HEK293 (cell line): ENCODE measurements around the gene ZFC3H1.

Experiments
- CTCF ChIA-PET: fragments of 350-600 bp; formaldehyde crosslinking; extraction: SDS; loops from one replicate; lab custom pipeline; 2021; ENCODE audit warnings: antibody characterized with exemption; lab: Yijun Ruan, JAX
- POLR2A ChIA-PET: fragments of 300-600 bp; formaldehyde crosslinking; extraction: SDS; loops from one replicate; lab custom pipeline; 2020; ENCODE audit warnings: antibody characterized with exemption, inconsistent platforms; lab: Yijun Ruan, JAX
- H3K27ac ChIP-seq: fragments of 200-500 bp; sonication (Bioruptor generic); 2 replicates; pipeline ENCODE4 v1.5.1; 2014; ENCODE audit warnings: low read depth, low read length, control low read depth, inconsistent platforms; ENCODE audit errors: extremely low read depth
- H3K36me3 ChIP-seq, 2 experiments: fragments of 200-500 bp in 1 of 2; sonication (Bioruptor generic) in 1 of 2; 1 replicate in 1 of 2; 2 replicates in 1 of 2; pipeline ENCODE4 v1.5.1; 2014 to 2017; ENCODE audit warnings: inconsistent platforms in 2 of 2, low read length in 2 of 2; ENCODE audit not compliant: control insufficient read depth in 2 of 2, insufficient read depth in 1 of 2
- H3K4me1 ChIP-seq: fragments of 200-500 bp; sonication (Bioruptor generic); 2 replicates; pipeline ENCODE4 v1.5.1; 2014; ENCODE audit warnings: mild to moderate bottlenecking, low read length, inconsistent platforms; ENCODE audit not compliant: control insufficient read depth, insufficient read depth
- H3K4me3 ChIP-seq: 2 replicates; pipeline ENCODE4 v1.5.1; 2011; ENCODE audit warnings: low read depth, mild to moderate bottlenecking, control low read depth, low read length, moderate library complexity
- H3K9me3 ChIP-seq: fragments of 200-500 bp; sonication (Bioruptor generic); 2 replicates; pipeline ENCODE4 v1.5.1; 2014; ENCODE audit warnings: low read depth, low read length, inconsistent platforms; ENCODE audit not compliant: control insufficient read depth, insufficient read depth
- HOXA7 ChIP-seq: sonication (generic); formaldehyde crosslinking; IDR thresholded peaks from 2 replicates; pipeline ENCODE4 v1.8.1; 2022; ENCODE audit warnings: missing genetic modification reagents, borderline replicate concordance
- IKZF3 ChIP-seq: fragments of 450-650 bp; IDR thresholded peaks from 2 replicates; pipeline ENCODE4 v1.5.0; 2018; ENCODE audit warnings: missing biosample characterization, mild to moderate bottlenecking, missing genetic modification characterization, moderate library complexity
- KLF8 ChIP-seq: fragments of 450-650 bp; formaldehyde crosslinking; IDR thresholded peaks from 2 replicates; pipeline ENCODE4 v1.5.1; 2016; ENCODE audit warnings: missing biosample characterization, missing genetic modification characterization
- SP7 ChIP-seq: fragments of 450-650 bp; formaldehyde crosslinking; IDR thresholded peaks from 2 replicates; pipeline ENCODE4 v1.5.1; 2016; ENCODE audit warnings: missing biosample characterization, missing genetic modification characterization
- YY2 ChIP-seq: fragments of 450-650 bp; formaldehyde crosslinking; IDR thresholded peaks from 2 replicates; pipeline ENCODE4 v1.5.1; 2016; ENCODE audit warnings: missing biosample characterization, missing genetic modification characterization
- ZNF341 ChIP-seq: fragments of 450-650 bp; formaldehyde crosslinking; IDR thresholded peaks from 2 replicates; pipeline ENCODE4; 2016; ENCODE audit warnings: low read depth, missing biosample characterization, missing genetic modification characterization
- ZNF530 ChIP-seq: fragments of 450-650 bp; formaldehyde crosslinking; IDR thresholded peaks from 2 replicates; pipeline ENCODE4 v1.5.1; 2016; ENCODE audit warnings: low read depth, missing biosample characterization, missing genetic modification characterization
- ZNF596 ChIP-seq: fragments of 450-650 bp; IDR thresholded peaks from 2 replicates; pipeline ENCODE4 v1.5.0; 2018; ENCODE audit warnings: missing biosample characterization, mild to moderate bottlenecking, missing genetic modification characterization, moderate library complexity
- ZNF768 ChIP-seq: fragments of 450-650 bp; formaldehyde crosslinking; IDR thresholded peaks from 2 replicates; pipeline ENCODE4 v1.5.1; 2018; ENCODE audit warnings: missing biosample characterization, mild to moderate bottlenecking, missing genetic modification characterization
- TF ChIP-seq, protein P1 (sequence below): fragments of 450-650 bp; formaldehyde crosslinking; IDR thresholded peaks from 2 replicates; pipeline ENCODE4 v1.5.1; 2016; ENCODE audit warnings: missing biosample characterization, missing genetic modification characterization
- TF ChIP-seq, protein P2 (sequence below): fragments of 450-650 bp; formaldehyde crosslinking; IDR thresholded peaks from 2 replicates; pipeline ENCODE4 v1.5.1; 2017; ENCODE audit warnings: missing biosample characterization, missing genetic modification characterization
- TF ChIP-seq, protein P3 (sequence below): fragments of 450-650 bp; formaldehyde crosslinking; IDR thresholded peaks from 2 replicates; pipeline ENCODE4 v1.5.1; 2017; ENCODE audit warnings: missing biosample characterization, missing genetic modification characterization
- TF ChIP-seq, protein P4 (sequence below): fragments of 450-650 bp; formaldehyde crosslinking; IDR thresholded peaks from 2 replicates; pipeline ENCODE4 v1.5.1; 2016; ENCODE audit warnings: missing biosample characterization, missing genetic modification characterization
- TF ChIP-seq, protein P5 (sequence below): fragments of 450-650 bp; formaldehyde crosslinking; IDR thresholded peaks from 2 replicates; pipeline ENCODE4 v1.5.1; 2016; ENCODE audit warnings: missing biosample characterization, missing genetic modification characterization
- TF ChIP-seq, protein P6 (sequence below): fragments of 450-650 bp; formaldehyde crosslinking; IDR thresholded peaks from 2 replicates; pipeline ENCODE4 v1.5.1; 2016; ENCODE audit warnings: missing biosample characterization, missing genetic modification characterization
- TF ChIP-seq, protein P7 (sequence below): fragments of 450-650 bp; formaldehyde crosslinking; IDR thresholded peaks from 2 replicates; pipeline ENCODE4 v1.5.1; 2016; ENCODE audit warnings: missing biosample characterization, missing genetic modification characterization

Gene ZFC3H1

DNA sequence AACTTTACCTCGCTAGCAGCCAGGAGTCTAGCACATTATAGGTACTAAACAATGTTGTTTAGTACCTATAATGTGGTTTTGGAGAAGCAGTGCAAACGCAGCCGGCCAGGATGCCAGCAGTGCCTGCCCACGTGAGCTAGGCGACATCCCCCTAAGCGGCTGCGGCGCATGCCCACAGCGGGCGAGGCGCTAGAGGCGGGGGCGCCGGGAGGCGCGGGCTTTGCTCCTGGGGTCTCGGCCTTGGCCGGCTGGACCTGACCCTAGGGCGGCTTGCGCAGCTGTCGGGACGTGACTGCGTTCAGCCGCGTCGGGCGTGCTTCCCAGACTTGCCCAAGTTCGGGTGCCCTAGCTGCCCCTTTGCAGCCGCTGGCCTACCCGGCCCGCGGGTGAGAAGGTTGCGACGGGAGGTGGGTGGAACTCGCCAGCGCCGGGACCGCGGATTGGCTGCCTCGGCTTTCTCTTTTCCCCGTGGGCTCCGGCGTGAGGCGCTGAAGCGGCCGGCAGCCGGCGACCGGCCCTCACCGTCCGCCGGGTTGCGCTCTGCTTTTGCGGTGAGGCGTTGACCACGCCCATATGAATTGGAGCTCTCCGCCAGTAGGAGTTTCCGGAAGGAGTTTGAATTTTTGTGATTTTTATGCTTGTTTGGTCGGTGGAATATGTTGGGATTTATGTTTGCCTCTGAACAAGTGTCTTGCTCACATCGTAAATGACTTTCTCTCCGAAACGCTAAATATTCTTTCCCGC, 22.4 kb upstream of the ZFC3H1 start, which contains the start of gene TMEM19 (continued):
- TF ChIP-seq, protein P1, sequence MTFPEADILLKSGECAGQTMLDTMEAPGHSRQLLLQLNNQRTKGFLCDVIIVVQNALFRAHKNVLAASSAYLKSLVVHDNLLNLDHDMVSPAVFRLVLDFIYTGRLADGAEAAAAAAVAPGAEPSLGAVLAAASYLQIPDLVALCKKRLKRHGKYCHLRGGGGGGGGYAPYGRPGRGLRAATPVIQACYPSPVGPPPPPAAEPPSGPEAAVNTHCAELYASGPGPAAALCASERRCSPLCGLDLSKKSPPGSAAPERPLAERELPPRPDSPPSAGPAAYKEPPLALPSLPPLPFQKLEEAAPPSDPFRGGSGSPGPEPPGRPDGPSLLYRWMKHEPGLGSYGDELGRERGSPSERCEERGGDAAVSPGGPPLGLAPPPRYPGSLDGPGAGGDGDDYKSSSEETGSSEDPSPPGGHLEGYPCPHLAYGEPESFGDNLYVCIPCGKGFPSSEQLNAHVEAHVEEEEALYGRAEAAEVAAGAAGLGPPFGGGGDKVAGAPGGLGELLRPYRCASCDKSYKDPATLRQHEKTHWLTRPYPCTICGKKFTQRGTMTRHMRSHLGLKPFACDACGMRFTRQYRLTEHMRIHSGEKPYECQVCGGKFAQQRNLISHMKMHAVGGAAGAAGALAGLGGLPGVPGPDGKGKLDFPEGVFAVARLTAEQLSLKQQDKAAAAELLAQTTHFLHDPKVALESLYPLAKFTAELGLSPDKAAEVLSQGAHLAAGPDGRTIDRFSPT, result peak; percentile 99
- TF ChIP-seq, protein P2, sequence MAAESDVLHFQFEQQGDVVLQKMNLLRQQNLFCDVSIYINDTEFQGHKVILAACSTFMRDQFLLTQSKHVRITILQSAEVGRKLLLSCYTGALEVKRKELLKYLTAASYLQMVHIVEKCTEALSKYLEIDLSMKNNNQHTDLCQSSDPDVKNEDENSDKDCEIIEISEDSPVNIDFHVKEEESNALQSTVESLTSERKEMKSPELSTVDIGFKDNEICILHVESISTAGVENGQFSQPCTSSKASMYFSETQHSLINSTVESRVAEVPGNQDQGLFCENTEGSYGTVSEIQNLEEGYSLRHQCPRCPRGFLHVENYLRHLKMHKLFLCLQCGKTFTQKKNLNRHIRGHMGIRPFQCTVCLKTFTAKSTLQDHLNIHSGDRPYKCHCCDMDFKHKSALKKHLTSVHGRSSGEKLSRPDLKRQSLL (tag by site-specific recombination), result peak; percentile 64; the same call in 1 of the 2 replicates
- TF ChIP-seq, protein P3, sequence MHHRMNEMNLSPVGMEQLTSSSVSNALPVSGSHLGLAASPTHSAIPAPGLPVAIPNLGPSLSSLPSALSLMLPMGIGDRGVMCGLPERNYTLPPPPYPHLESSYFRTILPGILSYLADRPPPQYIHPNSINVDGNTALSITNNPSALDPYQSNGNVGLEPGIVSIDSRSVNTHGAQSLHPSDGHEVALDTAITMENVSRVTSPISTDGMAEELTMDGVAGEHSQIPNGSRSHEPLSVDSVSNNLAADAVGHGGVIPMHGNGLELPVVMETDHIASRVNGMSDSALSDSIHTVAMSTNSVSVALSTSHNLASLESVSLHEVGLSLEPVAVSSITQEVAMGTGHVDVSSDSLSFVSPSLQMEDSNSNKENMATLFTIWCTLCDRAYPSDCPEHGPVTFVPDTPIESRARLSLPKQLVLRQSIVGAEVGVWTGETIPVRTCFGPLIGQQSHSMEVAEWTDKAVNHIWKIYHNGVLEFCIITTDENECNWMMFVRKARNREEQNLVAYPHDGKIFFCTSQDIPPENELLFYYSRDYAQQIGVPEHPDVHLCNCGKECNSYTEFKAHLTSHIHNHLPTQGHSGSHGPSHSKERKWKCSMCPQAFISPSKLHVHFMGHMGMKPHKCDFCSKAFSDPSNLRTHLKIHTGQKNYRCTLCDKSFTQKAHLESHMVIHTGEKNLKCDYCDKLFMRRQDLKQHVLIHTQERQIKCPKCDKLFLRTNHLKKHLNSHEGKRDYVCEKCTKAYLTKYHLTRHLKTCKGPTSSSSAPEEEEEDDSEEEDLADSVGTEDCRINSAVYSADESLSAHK (tag by site-specific recombination), result 0 out of 2 replicates have a peak, but pooled peaks have one; percentile 24
- TF ChIP-seq, protein P4, sequence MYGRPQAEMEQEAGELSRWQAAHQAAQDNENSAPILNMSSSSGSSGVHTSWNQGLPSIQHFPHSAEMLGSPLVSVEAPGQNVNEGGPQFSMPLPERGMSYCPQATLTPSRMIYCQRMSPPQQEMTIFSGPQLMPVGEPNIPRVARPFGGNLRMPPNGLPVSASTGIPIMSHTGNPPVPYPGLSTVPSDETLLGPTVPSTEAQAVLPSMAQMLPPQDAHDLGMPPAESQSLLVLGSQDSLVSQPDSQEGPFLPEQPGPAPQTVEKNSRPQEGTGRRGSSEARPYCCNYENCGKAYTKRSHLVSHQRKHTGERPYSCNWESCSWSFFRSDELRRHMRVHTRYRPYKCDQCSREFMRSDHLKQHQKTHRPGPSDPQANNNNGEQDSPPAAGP (tag by site-specific recombination), result peak; percentile 44; the same call in 1 of the 2 replicates
- TF ChIP-seq, protein P5, sequence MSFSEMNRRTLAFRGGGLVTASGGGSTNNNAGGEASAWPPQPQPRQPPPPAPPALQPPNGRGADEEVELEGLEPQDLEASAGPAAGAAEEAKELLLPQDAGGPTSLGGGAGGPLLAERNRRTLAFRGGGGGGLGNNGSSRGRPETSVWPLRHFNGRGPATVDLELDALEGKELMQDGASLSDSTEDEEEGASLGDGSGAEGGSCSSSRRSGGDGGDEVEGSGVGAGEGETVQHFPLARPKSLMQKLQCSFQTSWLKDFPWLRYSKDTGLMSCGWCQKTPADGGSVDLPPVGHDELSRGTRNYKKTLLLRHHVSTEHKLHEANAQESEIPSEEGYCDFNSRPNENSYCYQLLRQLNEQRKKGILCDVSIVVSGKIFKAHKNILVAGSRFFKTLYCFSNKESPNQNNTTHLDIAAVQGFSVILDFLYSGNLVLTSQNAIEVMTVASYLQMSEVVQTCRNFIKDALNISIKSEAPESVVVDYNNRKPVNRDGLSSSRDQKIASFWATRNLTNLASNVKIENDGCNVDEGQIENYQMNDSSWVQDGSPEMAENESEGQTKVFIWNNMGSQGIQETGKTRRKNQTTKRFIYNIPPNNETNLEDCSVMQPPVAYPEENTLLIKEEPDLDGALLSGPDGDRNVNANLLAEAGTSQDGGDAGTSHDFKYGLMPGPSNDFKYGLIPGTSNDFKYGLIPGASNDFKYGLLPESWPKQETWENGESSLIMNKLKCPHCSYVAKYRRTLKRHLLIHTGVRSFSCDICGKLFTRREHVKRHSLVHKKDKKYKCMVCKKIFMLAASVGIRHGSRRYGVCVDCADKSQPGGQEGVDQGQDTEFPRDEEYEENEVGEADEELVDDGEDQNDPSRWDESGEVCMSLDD, result 0 out of 2 replicates have a peak, but pooled peaks have one; percentile 9

DNA sequence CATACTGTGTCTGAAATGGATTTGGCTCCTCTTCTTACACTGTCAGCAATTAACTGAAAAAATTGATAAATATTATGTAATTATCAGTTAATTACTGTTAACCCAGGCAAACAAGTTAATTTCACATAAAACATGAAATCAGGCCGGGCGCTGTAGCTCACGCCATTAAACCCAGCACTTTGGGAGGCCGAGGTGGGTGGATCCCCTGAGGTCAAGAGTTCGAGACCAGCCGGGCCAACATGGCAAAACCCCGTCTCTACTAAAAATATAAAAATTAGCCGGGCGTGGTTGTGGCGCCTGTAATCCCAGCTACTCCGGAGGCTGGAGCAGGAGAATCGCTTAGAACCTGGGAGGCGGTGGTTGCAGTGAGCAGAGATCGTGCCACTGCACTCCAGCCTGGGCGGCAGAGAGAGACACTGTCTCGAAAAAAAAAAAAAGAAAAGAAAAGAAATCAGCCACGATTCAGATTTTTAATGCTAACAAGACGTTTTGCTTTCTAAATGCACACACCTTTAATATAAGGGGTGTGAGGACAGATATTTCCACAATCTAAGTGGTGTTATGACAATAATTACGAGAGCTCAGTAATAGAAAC, 21.8 kb upstream of the ZFC3H1 start:
- Histone ChIP-seq H3K27ac (peak overlapping the region; percentile 83; the same call in 1 of the 2 replicates), H3K9me3 (no peaks in the 10 kb centered on the region), H3K36me3 (peaks cover 2 to 5% of the 10 kb centered on the region in 2 experiments; a peak in 2 of 3 replicates), H3K4me3 (peak overlapping the region; percentile 97), H3K4me1 (no peaks in the 10 kb centered on the region)
- ChIA-PET CTCF (interaction anchor here (0.8 to 4.1 kb wide), 5 partner anchors 10 to 332 kb away, joined by 3 to 17 read pairs (median 3); no protein-coding TSS in a partner anchor), POLR2A (interaction anchor here (1.3 to 5.1 kb wide), 10 partner anchors 8 to 69 kb away, joined by 4 to 90 read pairs (median 8); partner anchors contain the start of genes RAB21, THAP2 and ZFC3H1)
- TF ChIP-seq, protein P6, sequence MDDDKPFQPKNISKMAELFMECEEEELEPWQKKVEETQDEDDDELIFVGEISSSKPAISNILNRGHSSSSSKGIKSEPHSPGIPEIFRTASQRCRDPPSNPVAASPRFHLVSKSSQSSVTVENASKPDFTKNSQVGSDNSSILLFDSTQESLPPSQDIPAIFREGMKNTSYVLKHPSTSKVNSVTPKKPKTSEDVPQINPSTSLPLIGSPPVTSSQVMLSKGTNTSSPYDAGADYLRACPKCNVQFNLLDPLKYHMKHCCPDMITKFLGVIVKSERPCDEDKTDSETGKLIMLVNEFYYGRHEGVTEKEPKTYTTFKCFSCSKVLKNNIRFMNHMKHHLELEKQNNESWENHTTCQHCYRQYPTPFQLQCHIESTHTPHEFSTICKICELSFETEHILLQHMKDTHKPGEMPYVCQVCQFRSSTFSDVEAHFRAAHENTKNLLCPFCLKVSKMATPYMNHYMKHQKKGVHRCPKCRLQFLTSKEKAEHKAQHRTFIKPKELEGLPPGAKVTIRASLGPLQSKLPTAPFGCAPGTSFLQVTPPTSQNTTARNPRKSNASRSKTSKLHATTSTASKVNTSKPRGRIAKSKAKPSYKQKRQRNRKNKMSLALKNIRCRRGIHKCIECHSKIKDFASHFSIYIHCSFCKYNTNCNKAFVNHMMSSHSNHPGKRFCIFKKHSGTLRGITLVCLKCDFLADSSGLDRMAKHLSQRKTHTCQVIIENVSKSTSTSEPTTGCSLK (tag by site-specific recombination), result no peak
- no peak for TF ChIP-seq ZNF596 (tag by site-specific recombination)
- no peak for TF ChIP-seq ZNF341 (tag by site-specific recombination)
- TF ChIP-seq KLF8 (tag by site-specific recombination), result no peak
- TF ChIP-seq HOXA7 (CRISPR knock-in tag), result no peak
- TF ChIP-seq, protein P7, sequence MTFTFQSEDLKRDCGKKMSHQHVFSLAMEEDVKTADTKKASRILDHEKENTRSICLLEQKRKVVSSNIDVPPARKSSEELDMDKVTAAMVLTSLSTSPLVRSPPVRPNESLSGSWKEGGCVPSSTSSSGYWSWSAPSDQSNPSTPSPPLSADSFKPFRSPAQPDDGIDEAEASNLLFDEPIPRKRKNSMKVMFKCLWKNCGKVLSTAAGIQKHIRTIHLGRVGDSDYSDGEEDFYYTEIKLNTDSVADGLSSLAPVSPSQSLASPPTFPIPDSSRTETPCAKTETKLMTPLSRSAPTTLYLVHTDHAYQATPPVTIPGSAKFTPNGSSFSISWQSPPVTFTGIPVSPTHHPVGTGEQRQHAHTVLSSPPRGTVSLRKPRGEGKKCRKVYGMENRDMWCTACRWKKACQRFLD, result no peak
- no peak for TF ChIP-seq SP7 (tag by site-specific recombination)
- no peak for TF ChIP-seq YY2
- TF ChIP-seq ZNF768 (tag by site-specific recombination), result 0 out of 2 replicates have a peak, but pooled peaks have one; percentile 2
- no peak for TF ChIP-seq ZNF530 (tag by site-specific recombination)
- TF ChIP-seq, protein P5, result 0 out of 2 replicates have a peak, but pooled peaks have one; percentile 4
- no peak for TF ChIP-seq IKZF3
